Prostate gland (tissue), 2 donors: Measurements from ENCODE around the gene IL21R.

Source experiments
- CTCF ChIP-seq, 4 experiments: fragments of 200-600 bp in 2 of 4; fragments of 450-650 bp in 2 of 4; sonication (generic) in 2 of 4; IDR thresholded peaks; 1 replicate in 3 of 4; 2 replicates in 1 of 4; pipeline ENCODE4 v1.5.1; 2016 to 2019; ENCODE audit warnings: antibody characterized with exemption in 4 of 4, mild to moderate bottlenecking in 2 of 4, moderate library complexity in 2 of 4
- POLR2A ChIP-seq: fragments of 450-650 bp; IDR thresholded peaks from one replicate; pipeline ENCODE4 v1.6.1; 2016; ENCODE audit warnings: antibody characterized with exemption, mild to moderate bottlenecking
- POLR2AphosphoS5 ChIP-seq: sonication (generic); formaldehyde crosslinking; IDR thresholded peaks from one replicate; pipeline ENCODE4 v1.6.1; 2017; ENCODE audit warnings: antibody characterized with exemption

GRCh38 chr16:27384425-27384824, 17.5 kb upstream of the IL21R start:
- TF ChIP-seq CTCF (IDR thresholded peaks at IDR 0.05), result no peak
- no peak for TF ChIP-seq POLR2A
- no peak for TF ChIP-seq POLR2AphosphoS5
